ENCODE measurements around the gene SNRK.

Gene SNRK, protein sequence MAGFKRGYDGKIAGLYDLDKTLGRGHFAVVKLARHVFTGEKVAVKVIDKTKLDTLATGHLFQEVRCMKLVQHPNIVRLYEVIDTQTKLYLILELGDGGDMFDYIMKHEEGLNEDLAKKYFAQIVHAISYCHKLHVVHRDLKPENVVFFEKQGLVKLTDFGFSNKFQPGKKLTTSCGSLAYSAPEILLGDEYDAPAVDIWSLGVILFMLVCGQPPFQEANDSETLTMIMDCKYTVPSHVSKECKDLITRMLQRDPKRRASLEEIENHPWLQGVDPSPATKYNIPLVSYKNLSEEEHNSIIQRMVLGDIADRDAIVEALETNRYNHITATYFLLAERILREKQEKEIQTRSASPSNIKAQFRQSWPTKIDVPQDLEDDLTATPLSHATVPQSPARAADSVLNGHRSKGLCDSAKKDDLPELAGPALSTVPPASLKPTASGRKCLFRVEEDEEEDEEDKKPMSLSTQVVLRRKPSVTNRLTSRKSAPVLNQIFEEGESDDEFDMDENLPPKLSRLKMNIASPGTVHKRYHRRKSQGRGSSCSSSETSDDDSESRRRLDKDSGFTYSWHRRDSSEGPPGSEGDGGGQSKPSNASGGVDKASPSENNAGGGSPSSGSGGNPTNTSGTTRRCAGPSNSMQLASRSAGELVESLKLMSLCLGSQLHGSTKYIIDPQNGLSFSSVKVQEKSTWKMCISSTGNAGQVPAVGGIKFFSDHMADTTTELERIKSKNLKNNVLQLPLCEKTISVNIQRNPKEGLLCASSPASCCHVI
- long read RNA-seq, donor 1, full-length matches to known transcripts: 8 of 8 reads
- long read RNA-seq, donor 1, partial matches to known transcripts: 0 of 8 reads
- long read RNA-seq, donor 1, other reads (novel, unspliced or antisense): 0 of 8 reads
- long read RNA-seq, donor 2, full-length matches to known transcripts: 3 of 3 reads
- long read RNA-seq, donor 2, partial matches to known transcripts: 0 of 3 reads
- long read RNA-seq, donor 2, other reads (novel, unspliced or antisense): 0 of 3 reads
- long read RNA-seq, donor 3, full-length matches to known transcripts: 3 of 3 reads
- long read RNA-seq, donor 3, partial matches to known transcripts: 0 of 3 reads
- long read RNA-seq, donor 3, other reads (novel, unspliced or antisense): 0 of 3 reads
- long read RNA-seq, donor 4, full-length matches to known transcripts: 8 of 8 reads
- long read RNA-seq, donor 4, partial matches to known transcripts: 0 of 8 reads
- long read RNA-seq, donor 4, other reads (novel, unspliced or antisense): 0 of 8 reads
- long read RNA-seq, donor 5, full-length matches to known transcripts: 5 of 5 reads
- long read RNA-seq, donor 5, partial matches to known transcripts: 0 of 5 reads
- long read RNA-seq, donor 5, other reads (novel, unspliced or antisense): 0 of 5 reads
- long read RNA-seq, donor 6, full-length matches to known transcripts: 10 of 35 reads
- long read RNA-seq, donor 6, partial matches to known transcripts: 25 of 35 reads
- long read RNA-seq, donor 6, other reads (novel, unspliced or antisense): 0 of 35 reads
- long read RNA-seq, donor 7, full-length matches to known transcripts: 11 of 36 reads
- long read RNA-seq, donor 7, partial matches to known transcripts: 25 of 36 reads
- long read RNA-seq, donor 7, other reads (novel, unspliced or antisense): 0 of 36 reads
- long read RNA-seq, donor 8, full-length matches to known transcripts: 2 of 2 reads
- long read RNA-seq, donor 8, partial matches to known transcripts: 0 of 2 reads
- long read RNA-seq, donor 8, other reads (novel, unspliced or antisense): 0 of 2 reads

DNA sequence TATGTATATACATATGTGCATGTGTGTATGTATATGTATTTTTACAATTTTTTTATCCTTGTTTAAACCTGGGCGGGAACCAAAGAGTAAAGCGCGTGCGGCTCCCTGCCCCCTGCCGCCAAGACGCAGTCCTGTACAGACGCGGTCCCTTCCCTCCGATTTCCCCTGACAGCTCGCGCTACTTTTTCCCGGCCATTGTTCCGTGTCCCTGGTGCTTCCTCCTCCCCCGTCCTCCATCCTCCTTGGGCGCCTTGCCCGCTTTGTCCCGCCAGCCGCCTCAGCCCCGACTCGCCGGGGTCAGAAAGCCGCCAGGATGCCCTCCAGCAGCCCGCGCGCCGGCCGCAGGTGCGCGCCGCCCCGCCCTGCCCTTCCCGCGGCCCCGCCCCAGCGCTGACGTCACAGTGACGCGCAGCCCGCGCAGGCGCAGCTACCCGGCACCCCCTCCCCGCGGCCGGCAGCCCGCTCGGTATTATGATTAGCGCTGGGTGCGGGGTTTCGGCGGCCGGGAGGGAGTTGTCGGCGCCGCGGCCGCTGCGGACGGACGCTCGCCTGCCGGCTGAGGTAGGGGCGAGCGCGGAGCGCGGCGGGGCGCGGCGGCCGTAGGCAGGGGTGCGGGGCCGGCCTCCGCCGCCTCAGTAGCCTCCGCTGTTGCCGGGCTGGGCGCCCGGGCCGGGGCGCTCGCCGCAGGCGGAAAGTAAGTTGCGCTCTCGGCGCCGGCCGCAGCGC lies at the start of gene SNRK:
TSS of gene SNRK (plus strand) at position 426 of the 726 bp plus-strand sequence. CDS start 16,664 bp downstream, outside the sequence.
- peak; percentile 97 for DNase-seq

DNA sequence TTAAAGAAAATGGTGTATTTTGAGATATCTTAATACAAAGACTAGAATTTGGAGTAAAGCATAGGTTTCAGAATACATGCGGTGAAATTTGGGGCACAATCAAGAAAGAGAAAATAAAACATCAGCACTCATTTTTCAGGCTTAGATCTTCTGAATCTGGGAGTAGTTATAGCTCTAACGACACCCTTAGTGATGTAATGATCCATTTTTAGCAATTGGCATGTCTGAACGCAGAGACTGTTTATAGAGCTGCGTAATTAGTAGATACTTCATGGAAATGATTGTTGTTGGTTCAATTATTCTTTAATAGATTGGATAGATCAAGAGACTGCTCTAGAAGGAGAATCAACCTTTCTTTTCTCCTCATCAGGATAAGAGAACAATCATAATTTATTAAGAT lies 47.5 kb upstream of the SNRK start:
- DNase-seq: no peak

DNA sequence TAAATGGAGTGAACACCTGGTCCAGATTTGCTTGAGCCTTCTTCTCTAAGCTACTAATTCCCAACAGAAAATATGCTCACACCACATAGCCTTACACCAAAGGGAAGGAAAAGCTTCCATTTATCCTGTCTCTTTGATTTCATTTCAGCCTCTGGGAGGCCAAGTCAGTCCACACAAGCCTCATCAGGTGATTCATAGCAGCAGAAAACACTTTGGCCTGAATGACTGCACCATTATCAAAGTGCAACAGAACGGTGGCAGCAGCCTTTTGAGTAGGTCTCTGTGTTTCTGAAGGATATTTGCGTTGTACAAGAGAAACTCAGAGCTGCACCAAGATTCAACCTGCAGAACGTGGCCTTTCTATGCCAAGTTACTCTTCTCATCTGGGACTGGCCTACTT lies 46.6 kb upstream of the SNRK start:
- DNase-seq: no peak

DNA sequence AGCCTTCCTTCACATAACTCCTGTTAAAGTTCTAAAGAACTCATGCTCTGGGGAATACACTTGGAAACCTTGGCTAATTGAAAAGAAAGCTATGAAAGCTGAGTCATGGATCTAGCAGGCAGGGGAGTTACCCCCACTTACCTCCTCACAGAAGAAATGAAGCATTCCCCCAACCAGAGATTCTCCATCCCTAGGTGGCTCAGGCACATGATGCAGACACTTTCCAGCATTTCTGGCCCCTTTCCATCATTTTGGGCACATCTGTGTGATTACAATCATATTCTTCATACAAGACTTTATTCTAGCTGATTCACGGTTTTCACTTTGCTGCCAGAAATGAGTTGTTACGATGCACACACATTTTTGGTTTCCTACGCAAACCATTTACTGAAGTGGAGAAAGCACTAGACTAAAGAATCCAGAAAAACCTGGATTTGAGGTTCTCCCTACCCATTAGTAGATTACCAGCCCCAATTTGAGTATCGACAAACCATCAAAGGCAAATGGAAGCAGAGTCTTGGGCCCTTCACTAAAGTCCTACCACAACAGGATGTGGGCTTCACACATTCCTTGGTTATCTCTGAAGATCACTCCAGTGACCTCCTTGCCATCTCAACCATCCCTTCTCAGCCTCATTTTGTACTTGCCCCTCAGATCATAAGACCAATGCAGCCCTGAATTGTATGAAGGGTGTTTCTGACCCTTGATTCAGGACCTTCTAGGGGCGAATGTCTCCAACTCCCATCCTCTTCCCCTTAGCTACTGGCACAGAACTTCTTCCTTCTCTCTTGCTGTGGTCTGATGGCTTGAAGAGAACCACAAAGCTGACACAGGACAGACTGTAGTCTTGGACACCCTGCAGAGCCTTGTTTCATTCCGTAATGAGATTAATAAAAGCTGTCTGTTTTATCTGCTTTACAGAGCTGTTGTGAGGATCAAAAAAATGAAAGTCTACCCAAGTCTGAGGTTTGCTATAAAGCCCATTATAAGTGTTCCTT lies 42.5 kb upstream of the SNRK start:
- DNase-seq: no peak

DNA sequence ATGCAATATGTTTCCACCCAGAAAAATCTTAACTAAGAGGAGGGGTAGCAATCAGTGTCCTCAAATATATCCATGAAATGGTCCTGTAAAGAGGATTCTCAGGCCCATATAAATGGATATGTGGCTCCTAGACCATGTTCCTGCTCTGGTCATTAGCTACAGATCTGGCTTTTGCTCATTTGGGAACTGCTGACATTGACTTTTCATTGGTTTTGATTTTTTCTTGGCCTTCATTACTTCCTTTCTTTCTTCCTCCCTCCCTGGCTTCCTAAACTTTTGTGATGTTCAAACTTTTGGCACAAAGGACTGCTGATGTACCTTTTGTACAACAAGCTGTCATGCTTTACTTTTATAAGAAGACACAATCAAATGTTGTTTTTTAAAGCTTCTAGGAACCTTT lies 41.6 kb upstream of the SNRK start:
- DNase-seq: no peak

DNA sequence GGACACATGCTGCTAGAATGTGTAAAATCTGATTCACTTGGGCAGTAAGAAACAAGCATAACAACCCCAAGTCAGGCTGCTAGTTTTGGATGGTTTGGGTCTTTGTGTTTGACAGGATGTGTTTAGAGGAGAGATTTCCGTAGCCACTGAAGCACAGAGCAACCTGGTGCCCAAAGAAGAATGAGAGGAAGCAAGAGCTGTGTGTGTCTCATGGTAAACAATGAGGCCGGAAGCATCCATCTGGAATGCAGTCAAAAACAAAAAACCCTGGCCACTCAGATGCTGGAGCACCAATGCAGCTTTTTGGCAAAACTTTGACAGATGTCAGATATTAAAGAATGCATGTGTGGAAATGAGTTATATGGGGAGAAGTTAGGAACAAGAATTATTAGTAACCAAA lies 39.4 kb upstream of the SNRK start:
- DNase-seq: peak; percentile 2

DNA sequence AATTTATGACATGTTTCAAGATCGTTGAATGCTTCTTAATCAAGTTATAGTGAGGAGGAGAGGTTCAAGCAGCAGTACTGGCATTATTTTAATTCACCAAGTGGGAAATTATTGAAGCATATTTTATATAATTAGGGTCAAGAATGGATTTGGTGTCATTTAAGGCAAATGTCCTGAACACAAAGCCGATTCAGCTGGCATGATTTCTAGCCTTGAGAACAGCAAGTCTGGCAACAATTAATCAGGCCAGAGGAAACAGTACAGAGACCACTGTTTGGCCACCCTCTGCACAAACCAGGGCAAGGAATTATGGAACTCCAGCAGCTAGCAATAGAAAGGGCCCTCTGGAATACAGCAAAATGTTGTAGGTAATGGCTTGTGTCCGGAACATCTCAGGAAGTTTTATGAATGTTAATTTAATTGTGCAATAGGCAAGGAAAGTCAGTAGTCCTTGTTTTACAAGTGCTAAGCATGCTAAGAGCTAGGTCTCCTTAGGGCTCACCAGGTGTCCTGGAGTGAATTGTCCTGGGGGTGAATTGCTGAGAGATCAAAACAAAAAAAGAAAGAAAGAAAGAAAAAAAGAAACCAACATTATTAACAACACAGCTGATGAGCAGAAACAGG lies 38.7 kb upstream of the SNRK start:
- no peak for DNase-seq

DNA sequence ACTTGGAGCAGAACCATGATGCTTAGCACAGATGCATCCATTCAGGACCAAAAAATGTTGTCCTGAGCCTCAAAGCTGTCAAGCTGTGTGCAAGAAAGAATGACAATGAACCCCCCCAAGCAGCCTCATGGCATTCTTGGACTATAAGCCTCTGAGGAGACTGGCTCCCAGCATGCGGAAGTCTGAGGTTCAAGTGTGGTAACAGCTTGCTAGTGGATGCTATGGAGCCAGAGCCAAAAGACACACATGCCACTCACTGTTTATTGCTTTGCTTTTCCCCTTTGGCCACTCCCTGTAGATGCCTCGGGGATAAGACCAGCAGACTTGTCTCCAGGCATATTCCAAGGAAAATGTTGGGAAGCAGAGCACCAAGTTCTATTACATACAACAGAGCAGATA lies 38.2 kb upstream of the SNRK start:
- DNase-seq: no peak

DNA sequence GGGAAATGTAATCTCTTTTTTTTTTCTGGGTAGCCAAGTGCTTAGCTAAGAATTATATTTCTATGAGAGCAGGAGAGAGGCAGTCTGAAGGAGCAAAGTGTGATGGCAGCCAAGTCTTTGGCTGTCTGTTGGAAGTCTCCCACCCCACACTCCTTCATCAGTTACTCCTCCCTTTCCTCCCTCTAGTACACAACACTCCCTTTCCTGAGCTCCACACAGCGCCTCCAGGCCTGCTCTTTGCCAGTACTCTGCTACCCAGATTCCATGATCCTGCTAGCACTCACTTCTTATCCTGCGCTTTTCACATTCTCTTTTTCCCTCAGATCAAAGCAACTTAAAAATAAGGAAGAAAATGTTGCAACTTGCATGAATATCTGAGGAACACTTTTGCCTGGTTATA lies 37.4 kb upstream of the SNRK start:
- DNase-seq: no peak

DNA sequence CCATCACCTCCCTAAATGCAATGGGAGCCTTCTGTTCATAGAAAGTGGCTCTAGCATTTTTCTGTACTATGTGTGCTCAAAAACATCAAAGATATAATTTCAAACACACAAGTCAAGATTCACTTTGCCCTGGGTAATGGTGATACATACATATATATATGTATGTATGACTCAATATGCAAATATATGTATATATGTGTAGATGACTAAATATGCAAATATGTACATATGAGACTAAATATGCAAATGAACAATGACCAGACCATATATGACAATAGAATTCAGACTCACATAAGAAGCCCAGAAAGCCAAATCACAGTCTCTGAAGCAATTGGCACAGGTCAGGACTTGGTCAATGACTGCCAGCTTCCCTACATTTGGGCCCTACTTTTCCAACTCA lies 36.9 kb upstream of the SNRK start:
- DNase-seq: no peak

DNA sequence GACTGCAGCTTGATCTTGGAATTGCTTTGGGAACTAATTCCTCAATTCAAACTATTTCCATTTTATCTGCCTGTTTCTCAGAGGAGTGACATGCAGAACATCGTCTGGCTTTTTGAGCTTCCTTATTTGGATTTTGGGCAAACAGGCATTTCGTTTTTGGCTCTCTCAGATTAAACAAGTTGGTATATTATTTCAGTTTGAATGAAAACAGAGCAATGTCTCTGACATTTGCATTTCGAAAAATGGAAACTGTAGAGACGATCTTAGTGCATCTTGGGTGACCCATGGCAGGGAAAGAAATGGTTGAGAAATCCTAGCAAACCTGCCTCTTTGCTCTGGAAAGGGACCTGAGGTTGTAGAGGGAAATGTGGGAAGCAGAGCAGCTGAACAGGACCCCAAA lies 33.0 kb upstream of the SNRK start:
- DNase-seq: no peak

DNA sequence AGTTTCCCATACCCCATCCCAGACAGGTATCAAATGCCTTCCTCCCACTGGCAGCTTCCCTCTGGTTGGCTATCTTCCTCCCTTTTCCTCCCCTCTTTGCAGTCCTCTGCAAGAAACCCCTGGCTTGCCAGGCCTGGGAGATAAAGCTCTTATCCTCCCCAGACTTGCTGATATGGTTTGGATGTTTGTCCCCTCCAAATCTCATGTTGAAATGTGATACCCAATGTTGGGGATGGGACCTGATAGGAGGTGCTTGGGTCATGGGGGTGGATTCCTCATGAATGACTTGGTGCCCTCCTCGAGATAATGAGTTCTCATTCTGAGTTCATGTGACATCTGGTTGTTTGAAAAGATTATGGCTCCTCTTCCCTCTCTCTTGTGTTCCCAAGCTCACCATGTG lies 32.2 kb upstream of the SNRK start:
- DNase-seq: no peak

DNA sequence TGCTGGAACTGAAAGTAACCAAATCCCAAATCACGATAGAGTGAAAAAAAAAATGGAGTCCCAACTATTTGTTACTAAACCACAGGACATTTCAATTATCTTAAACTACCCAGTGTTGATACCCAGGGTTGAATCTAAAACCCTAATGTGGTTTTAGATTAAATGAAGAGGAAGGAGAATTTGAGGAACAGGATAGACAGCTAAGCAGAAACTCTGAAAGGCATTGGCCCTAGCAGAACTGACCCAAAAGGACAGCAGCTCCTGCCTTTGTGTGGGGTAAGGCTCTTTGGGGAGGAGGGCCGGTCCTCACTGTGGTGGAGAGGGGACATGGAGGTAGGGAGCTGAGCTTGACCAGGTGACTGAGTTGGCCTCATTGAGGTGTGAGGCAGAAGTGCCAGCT lies 30.7 kb upstream of the SNRK start:
- DNase-seq: no peak

DNA sequence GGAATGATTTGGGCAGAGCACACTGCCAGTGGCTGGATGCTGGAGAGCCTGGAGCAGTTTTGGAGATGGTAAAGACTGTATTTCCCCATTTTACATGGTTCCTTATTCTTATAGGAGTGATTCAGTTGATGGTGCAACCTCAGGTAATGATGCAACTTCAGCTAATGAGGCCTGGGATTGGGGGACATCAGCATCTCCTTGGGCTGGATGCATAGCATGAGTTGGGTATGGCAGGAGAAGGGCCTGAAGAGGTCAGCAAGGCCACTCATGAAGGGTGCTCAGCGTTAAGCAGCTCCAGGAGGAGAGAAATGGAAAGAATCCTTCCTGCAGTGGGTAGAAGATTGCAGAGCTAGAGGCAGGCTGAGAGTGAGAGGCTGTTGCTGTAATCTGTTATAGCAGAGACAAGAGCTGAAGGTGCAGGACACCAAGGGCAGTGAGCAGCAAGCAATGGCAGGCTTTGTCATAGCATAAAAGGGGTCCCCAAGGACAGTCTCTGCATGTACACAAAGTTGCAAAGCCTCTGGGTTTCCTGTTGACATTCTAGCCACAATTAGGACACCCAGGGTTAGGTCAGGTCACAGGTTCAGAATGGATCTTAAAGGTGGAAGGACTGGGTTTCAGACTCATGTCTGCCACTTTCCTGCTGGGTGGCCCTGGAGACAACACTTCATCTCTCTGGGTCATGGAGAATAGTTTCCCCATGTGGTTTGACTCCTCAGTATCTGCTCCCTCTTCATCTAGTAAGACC lies 29.5 kb upstream of the SNRK start:
- no peak for DNase-seq

DNA sequence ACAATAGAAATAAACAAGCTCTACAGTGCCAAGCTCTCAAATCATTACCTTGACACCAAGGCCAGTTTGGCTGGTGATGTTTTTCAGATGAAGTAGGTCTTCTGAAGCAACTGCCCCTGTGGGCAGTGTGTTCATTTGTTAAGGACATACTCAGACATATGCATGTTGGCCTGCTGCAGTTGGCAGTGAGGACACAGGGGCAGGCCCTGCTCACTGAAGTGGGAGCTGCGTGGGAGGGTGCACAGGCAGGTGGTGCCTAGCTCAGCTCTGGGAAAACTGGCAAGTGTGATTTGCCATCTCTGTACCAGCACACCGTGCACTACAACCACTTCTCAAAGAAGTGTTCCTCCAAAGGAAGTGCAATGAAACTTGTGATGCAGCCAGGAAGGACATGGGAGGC lies 28.5 kb upstream of the SNRK start:
- no peak for DNase-seq

DNA sequence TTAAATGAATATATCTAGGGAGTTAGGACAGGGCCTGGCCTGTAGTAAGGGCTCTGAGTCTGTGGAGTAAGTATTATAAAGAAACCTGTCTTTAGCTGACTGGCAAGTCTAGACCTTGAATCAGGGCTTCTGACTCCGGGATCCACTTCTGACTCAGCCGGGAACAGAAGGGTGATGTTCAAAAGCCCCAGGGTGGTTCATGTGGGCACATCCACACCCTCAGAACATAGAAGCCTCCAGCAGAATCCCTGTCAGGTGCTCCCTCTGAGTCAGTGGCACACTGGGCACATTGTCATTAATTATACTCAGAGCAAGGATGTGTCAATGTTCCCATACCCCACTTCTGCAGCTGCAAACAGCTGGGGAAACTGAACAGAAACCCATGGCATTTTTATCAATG lies 26.7 kb upstream of the SNRK start:
- no peak for DNase-seq

DNA sequence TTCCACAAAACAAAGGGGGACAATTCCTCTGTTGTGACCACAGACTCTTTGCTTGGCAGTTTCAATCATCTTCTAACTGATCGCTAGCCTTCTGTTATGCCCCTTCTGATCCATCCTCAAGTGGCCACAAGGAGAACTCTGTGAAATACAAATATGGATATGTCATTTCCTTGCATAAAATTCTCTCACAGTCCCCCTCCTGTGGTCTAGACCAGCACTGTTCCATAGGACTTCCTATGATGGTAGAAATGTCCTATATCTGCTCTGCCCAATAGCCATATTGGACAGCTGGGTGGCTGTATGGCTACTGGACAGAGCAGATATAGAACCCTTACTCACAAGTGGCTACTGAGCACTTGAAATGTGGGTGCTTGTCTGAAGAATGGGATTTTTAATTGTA lies 25.9 kb upstream of the SNRK start:
- no peak for DNase-seq

DNA sequence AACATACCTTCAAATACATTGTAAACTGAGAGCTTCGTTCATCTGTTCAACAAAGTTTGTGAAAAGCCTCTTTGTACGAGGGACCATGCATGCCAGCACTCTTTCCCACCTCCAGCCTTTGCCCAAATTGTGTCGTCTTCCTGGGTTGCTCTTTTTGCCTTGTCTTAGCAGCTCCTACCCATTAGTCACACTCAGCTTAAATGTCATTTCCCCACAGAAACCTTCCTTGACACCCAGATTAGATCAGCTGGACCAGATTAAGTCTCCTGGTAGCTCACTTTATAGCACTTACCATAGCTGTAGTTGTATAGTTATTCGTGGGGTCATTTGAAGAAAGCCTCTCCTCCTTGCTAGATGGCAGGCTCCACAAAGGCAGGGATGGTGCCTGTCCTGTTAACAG lies 24.1 kb upstream of the SNRK start:
- DNase-seq: no peak

All from right kidney (tissue), 9 donors.